H1 (cell line): ENCODE measurements around the gene RPS28. TPM values are rescaled to one million over a fixed set of nuclear protein-coding genes. Genes with fewer than 3 reads are reported as not detected.

ENCODE experiments used
- CTCF ChIA-PET: fragments of 300-600 bp; sonication (Branson Sonifier 250); formaldehyde crosslinking; loops from one replicate; lab custom pipeline; 2021; ENCODE audit not compliant: partially characterized antibody; lab: Charles Lee
- POLR2A ChIA-PET: fragments of 300-600 bp; sonication (Branson Sonifier 250); formaldehyde crosslinking; loops from one replicate; lab custom pipeline; 2021; ENCODE audit warnings: inconsistent platforms; ENCODE audit not compliant: partially characterized antibody; lab: Charles Lee
- DNase-seq, 2 experiments: peaks; one replicate each; pipeline versions ENCODE4 v3.0.0 to v3.0.0-alpha.2; 2010 to 2022; ENCODE audit warnings: low spot score in 2 of 2, low read depth in 1 of 2, mixed read lengths in 1 of 2
- FAIRE-seq: peaks from 2 replicates; lab custom pipeline; 2011; peaks lifted over from hg19 to GRCh38; lab: Jason Lieb, UNC
- H2AFZ ChIP-seq: 2 replicates; pipeline ENCODE4 v1.8.1; 2012; ENCODE audit warnings: low read length, inconsistent platforms
- H2AK5ac ChIP-seq: 2 replicates; pipeline ENCODE4 v1.6.1; 2013; ENCODE audit warnings: low read depth, low read length
- H2BK120ac ChIP-seq: replicated peaks from 2 replicates; pipeline ENCODE3; 2013; ENCODE audit warnings: low read depth, low read length, inconsistent platforms
- H2BK12ac ChIP-seq: 2 replicates; pipeline ENCODE4 v1.6.1; 2013; ENCODE audit warnings: low read depth, low read length
- H2BK15ac ChIP-seq: 2 replicates; pipeline ENCODE4 v1.6.1; 2013; ENCODE audit warnings: low read length
- H2BK20ac ChIP-seq: 2 replicates; pipeline ENCODE4 v1.6.1; 2013; ENCODE audit warnings: low read length
- H2BK5ac ChIP-seq: 2 replicates; pipeline ENCODE4 v1.6.1; 2013; ENCODE audit warnings: low read depth, low read length
- H3K14ac ChIP-seq: 2 replicates; pipeline ENCODE4 v1.6.1; 2013; ENCODE audit warnings: inconsistent platforms; ENCODE audit not compliant: insufficient read length
- H3K18ac ChIP-seq: 2 replicates; pipeline ENCODE4 v1.6.1; 2013; ENCODE audit warnings: low read length; ENCODE audit errors: extremely low read depth
- H3K23ac ChIP-seq: 2 replicates; pipeline ENCODE4 v1.6.1; 2013; ENCODE audit warnings: inconsistent platforms; ENCODE audit not compliant: insufficient read length
- H3K23me2 ChIP-seq: 2 replicates; pipeline ENCODE4 v1.6.1; 2013; ENCODE audit warnings: low read depth, low read length
- H3K27ac ChIP-seq: 2 replicates; pipeline ENCODE4 v1.6.1; 2011; ENCODE audit warnings: low read depth, low read length, inconsistent platforms
- H3K27me3 ChIP-seq, 4 experiments: replicated peaks in 1 of 4; 1 replicate in 1 of 4; 2 replicates in 3 of 4; pipeline versions ENCODE4 v1.6.1 to v1.8.1; 2011 to 2013; ENCODE audit warnings: low read length in 3 of 4, mild to moderate bottlenecking in 3 of 4, inconsistent platforms in 2 of 4, mixed read lengths in 2 of 4, moderate library complexity in 1 of 4; ENCODE audit not compliant: control insufficient read depth in 3 of 4, insufficient read depth in 3 of 4; ENCODE audit errors: extremely low read depth in 1 of 4
- H3K36me3 ChIP-seq, 4 experiments: 2 replicates each; pipeline versions ENCODE4 v1.6.1 to v1.8.1; 2011 to 2013; ENCODE audit warnings: mild to moderate bottlenecking in 4 of 4, low read length in 3 of 4, moderate library complexity in 2 of 4, control low read depth in 1 of 4, inconsistent platforms in 1 of 4; ENCODE audit not compliant: insufficient read depth in 4 of 4, control insufficient read depth in 2 of 4
- H3K4ac ChIP-seq: replicated peaks from 2 replicates; pipeline ENCODE3; 2013; ENCODE audit warnings: low read length, low read depth, mixed read lengths, inconsistent platforms; ENCODE audit not compliant: insufficient read length
- H3K4me1 ChIP-seq, 4 experiments: replicated peaks in 1 of 4; 1 replicate in 1 of 4; 2 replicates in 3 of 4; pipeline versions ENCODE4 v1.6.1 to v1.8.1; 2011 to 2013; ENCODE audit warnings: low read length in 3 of 4, inconsistent platforms in 2 of 4, mixed read lengths in 1 of 4; ENCODE audit not compliant: insufficient read depth in 4 of 4, control insufficient read depth in 3 of 4
- H3K4me2 ChIP-seq, 2 experiments: 2 replicates each; pipeline versions ENCODE4 v1.6.1 to v1.8.1; 2011 to 2013; ENCODE audit warnings: low read depth in 2 of 2, low read length in 2 of 2, control low read depth in 1 of 2, inconsistent platforms in 1 of 2, mild to moderate bottlenecking in 1 of 2; ENCODE audit not compliant: insufficient read depth in 1 of 2
- H3K4me3 ChIP-seq, 4 experiments: fragments of 200-600, 300-600 bp in 1 of 4; sonication (generic), shearing (Covaris generic), sonication (Bioruptor Twin) in 1 of 4; 2 replicates each; pipeline versions ENCODE4 v1.5.1 to v1.8.1; 2011 to 2016; ENCODE audit warnings: low read length in 4 of 4, low read depth in 3 of 4, control low read depth in 2 of 4, inconsistent platforms in 2 of 4, mild to moderate bottlenecking in 2 of 4, mixed read lengths in 1 of 4, moderate library complexity in 1 of 4; ENCODE audit not compliant: insufficient read depth in 2 of 4; ENCODE audit errors: extremely low read depth in 1 of 4
- H3K56ac ChIP-seq: replicated peaks from 2 replicates; pipeline ENCODE3; 2013; ENCODE audit warnings: low read depth, mild to moderate bottlenecking, mixed read lengths, low read length, inconsistent platforms; ENCODE audit not compliant: insufficient read length
- H3K79me1 ChIP-seq: 2 replicates; pipeline ENCODE4 v1.6.1; 2013; ENCODE audit warnings: low read depth, low read length, control low read depth
- H3K79me2 ChIP-seq, 2 experiments: 2 replicates each; pipeline versions ENCODE4 v1.6.1 to v1.8.1; 2012 to 2013; ENCODE audit warnings: low read length in 2 of 2, mild to moderate bottlenecking in 2 of 2, inconsistent platforms in 1 of 2; ENCODE audit not compliant: insufficient read depth in 2 of 2, control insufficient read depth in 1 of 2
- H3K9ac ChIP-seq, 4 experiments: replicated peaks in 1 of 4; 1 replicate in 1 of 4; 2 replicates in 3 of 4; pipeline versions ENCODE4 v1.6.1 to v1.8.1; 2011 to 2013; ENCODE audit warnings: low read depth in 3 of 4, low read length in 3 of 4, control low read depth in 2 of 4, mild to moderate bottlenecking in 2 of 4, moderate library complexity in 2 of 4, inconsistent platforms in 1 of 4; ENCODE audit errors: extremely low read depth in 1 of 4
- H3K9me3 ChIP-seq, 2 experiments: 2 replicates each; pipeline versions ENCODE4 v1.6.1 to v1.8.1; 2012 to 2013; ENCODE audit warnings: mild to moderate bottlenecking in 2 of 2, moderate library complexity in 2 of 2, control low read depth in 1 of 2, inconsistent platforms in 1 of 2, low read depth in 1 of 2, low read length in 1 of 2, mixed read lengths in 1 of 2; ENCODE audit not compliant: insufficient read depth in 2 of 2
- H4K20me1 ChIP-seq, 2 experiments: replicated peaks in 1 of 2; 2 replicates each; pipeline versions ENCODE3 to v1.8.1; 2011 to 2013; ENCODE audit warnings: inconsistent platforms in 2 of 2, low read length in 2 of 2, mild to moderate bottlenecking in 1 of 2; ENCODE audit not compliant: insufficient read depth in 2 of 2, control insufficient read depth in 1 of 2
- H4K5ac ChIP-seq: 2 replicates; pipeline ENCODE4 v1.6.1; 2013; ENCODE audit warnings: low read length, low read depth, mixed read lengths, inconsistent platforms; ENCODE audit not compliant: insufficient read length
- H4K8ac ChIP-seq: 2 replicates; pipeline ENCODE4 v1.8.0; 2013; ENCODE audit warnings: mild to moderate bottlenecking, moderate library complexity, low read length, inconsistent platforms; ENCODE audit not compliant: insufficient read depth; ENCODE audit errors: extremely low read depth
- H4K91ac ChIP-seq: replicated peaks from 2 replicates; pipeline ENCODE3; 2013; ENCODE audit warnings: low read length, mixed read lengths, inconsistent platforms; ENCODE audit not compliant: insufficient read length
- CBX8 ChIP-seq: fragments of 300-800, 300-1000 bp; sonication (generic); IDR thresholded peaks from 2 replicates; pipeline ENCODE4 v1.7.1; 2016; ENCODE audit warnings: low read depth, low read length, borderline replicate concordance
- EP300 ChIP-seq, 2 experiments: IDR thresholded peaks; 1 replicate in 1 of 2; 2 replicates in 1 of 2; pipeline ENCODE4 v1.6.1; 2011 to 2012; ENCODE audit warnings: low read depth in 2 of 2, low read length in 2 of 2, mild to moderate bottlenecking in 2 of 2, borderline replicate concordance in 1 of 2, inconsistent platforms in 1 of 2, moderate library complexity in 1 of 2
- KDM1A ChIP-seq: fragments of 200-600, 300-600 bp; sonication (generic); IDR thresholded peaks from 2 replicates; pipeline ENCODE4 v1.7.1; 2016; ENCODE audit warnings: mild to moderate bottlenecking, low read length, borderline replicate concordance
- KDM4A ChIP-seq: IDR thresholded peaks from one replicate; pipeline ENCODE4 v1.7.1; 2012; ENCODE audit warnings: low read depth, mild to moderate bottlenecking, moderate library complexity, low read length, inconsistent platforms; ENCODE audit not compliant: severe bottlenecking
- MAFK ChIP-seq: IDR thresholded peaks from 2 replicates; pipeline ENCODE4 v1.6.1; 2012; ENCODE audit warnings: low read depth, mild to moderate bottlenecking, improper control_type of control experiment, low read length
- PHF8 ChIP-seq: fragments of 200-600 bp; sonication (generic); conservative IDR thresholded peaks from 2 replicates; pipeline ENCODE4 v1.7.1; 2012; ENCODE audit warnings: low read depth, mild to moderate bottlenecking, inconsistent platforms, low read length, moderate library complexity
- RFX5 ChIP-seq: IDR thresholded peaks from 2 replicates; pipeline ENCODE4 v1.6.1; 2011; ENCODE audit warnings: low read depth, low read length, improper control_type of control experiment, borderline replicate concordance
- RXRA ChIP-seq: IDR thresholded peaks from 2 replicates; pipeline ENCODE4 v1.6.1; 2011; ENCODE audit warnings: low read depth, mild to moderate bottlenecking, low read length, moderate library complexity; ENCODE audit not compliant: insufficient read depth
- TCF12 ChIP-seq: IDR thresholded peaks from 2 replicates; pipeline ENCODE4 v1.6.1; 2011; ENCODE audit warnings: low read depth, mild to moderate bottlenecking, low read length
- WGBS, 2 experiments: shearing (Covaris generic) in 1 of 2; methylation state at CpG; one replicate each; pipeline versions ENCODE4 v1.1.6 to v1.1.7; 2013 to 2015; ENCODE audit warnings: low lambda C conversion rate in 2 of 2, mixed read lengths in 2 of 2, inconsistent platforms in 1 of 2, low coverage in 1 of 2, missing lambda C conversion rate in 1 of 2; ENCODE audit not compliant: insufficient replicate concordance in 2 of 2, insufficient coverage in 1 of 2, insufficient read length in 1 of 2; ENCODE audit errors: extremely low coverage in 1 of 2, missing lambda C conversion rate in 1 of 2; 5-methylcytosine and 5-hydroxymethylcytosine counted together
- polyA plus RNA-seq, 7 experiments: library from polyadenylated mRNA; depleted of rRNA in 3 of 7; stranded (reverse) in 5 of 7; unstranded in 2 of 7; fragments of >200 nt in 5 of 7; fragments of 200-250 nt in 2 of 7; gene quantifications; 1 replicate in 5 of 7; 2 replicates in 1 of 7; 4 replicates in 1 of 7; pipeline versions ENCODE4 v1.2.1 to v1.2.3, GENCODE V29; 2011 to 2013; ENCODE audit warnings: missing spikeins in 2 of 7, mixed read lengths in 2 of 7
- total RNA-seq: library from RNA; stranded (reverse); fragmentation: NEBNext Ultra II Directional; extraction: Animal tissue kit (Norgen Biotek cat#: 25700); gene quantifications from 2 replicates; pipeline ENCODE4 v1.2.1, GENCODE V29; 2021
- TF ChIP-seq, protein P1 (sequence below), 3 experiments: IDR thresholded peaks; 1 replicate in 2 of 3; 2 replicates in 1 of 3; pipeline versions ENCODE4 v1.5.1 to v1.6.1; 2011; ENCODE audit warnings: low read length in 3 of 3, mild to moderate bottlenecking in 3 of 3, inconsistent platforms in 2 of 3, low read depth in 1 of 3, moderate library complexity in 1 of 3; ENCODE audit not compliant: insufficient read depth in 1 of 3; ENCODE audit errors: control extremely low read depth in 1 of 3

Gene RPS28
- total and polyA plus RNA-seq, 2 of the 8 experiments (the other 6 are each of a cell fraction or from before 2014, with no cell fraction given), result 1,241 to 1,699 TPM

DNA sequence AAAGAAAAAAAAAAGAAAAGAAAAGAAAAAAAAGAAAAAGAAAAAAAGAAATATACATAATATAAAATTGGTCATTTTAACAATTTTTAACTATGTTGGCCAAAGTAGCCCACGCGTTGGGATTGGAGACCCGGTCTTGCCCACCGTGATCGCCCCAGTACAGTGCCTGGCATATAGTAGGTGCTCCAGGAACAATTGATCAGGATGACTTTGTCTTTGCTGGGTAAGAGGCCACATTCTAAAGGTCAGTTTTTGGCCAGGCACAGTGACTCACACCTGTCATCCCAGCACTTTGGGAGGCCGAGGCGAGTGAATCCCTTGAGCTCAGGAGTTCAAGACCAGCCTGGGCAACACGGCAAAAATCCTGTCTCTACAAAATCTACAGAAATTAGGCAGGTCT lies 38.9 kb downstream of the RPS28 start:
- H3K23ac ChIP-seq, result no peak overlapping the region
- no peak overlapping the region for H2BK12ac ChIP-seq
- no peak overlapping the region for H2BK15ac ChIP-seq
- no peaks in the 10 kb centered on the region for H3K9me3 ChIP-seq
- H4K5ac ChIP-seq, result no peak overlapping the region
- ChIA-PET CTCF (interaction anchor here (0.7 kb wide), 1 partner anchor 287 kb away, joined by 3 read pairs; no protein-coding TSS in a partner anchor), POLR2A (interaction anchor here (0.6 kb wide), 1 partner anchor 96 kb away, joined by 3 read pairs; no protein-coding TSS in a partner anchor)
- 88% methylated on average over 8 of the region's 8 CpGs; no CpG with 5 or more reads in 1 of the 2 experiments for WGBS, 2 experiments
- H3K27me3 ChIP-seq, result peaks cover 0 to 15% (median 9%) of the 10 kb centered on the region in 4 experiments; a peak in 5 of 7 replicates
- H3K18ac ChIP-seq, result no peak overlapping the region
- TF ChIP-seq EP300 (IDR thresholded peaks at IDR 0.05; ENCODE audit: borderline replicate concordance in 1 of 2, low read depth in 2 of 2, low read length in 2 of 2) (no peak), RFX5 (no peak), RXRA (no peak), PHF8 (no peak), KDM4A (no peak), MAFK (no peak), KDM1A (no peak), CBX8 (no peak), TCF12 (no peak)
- TF ChIP-seq, protein P1, sequence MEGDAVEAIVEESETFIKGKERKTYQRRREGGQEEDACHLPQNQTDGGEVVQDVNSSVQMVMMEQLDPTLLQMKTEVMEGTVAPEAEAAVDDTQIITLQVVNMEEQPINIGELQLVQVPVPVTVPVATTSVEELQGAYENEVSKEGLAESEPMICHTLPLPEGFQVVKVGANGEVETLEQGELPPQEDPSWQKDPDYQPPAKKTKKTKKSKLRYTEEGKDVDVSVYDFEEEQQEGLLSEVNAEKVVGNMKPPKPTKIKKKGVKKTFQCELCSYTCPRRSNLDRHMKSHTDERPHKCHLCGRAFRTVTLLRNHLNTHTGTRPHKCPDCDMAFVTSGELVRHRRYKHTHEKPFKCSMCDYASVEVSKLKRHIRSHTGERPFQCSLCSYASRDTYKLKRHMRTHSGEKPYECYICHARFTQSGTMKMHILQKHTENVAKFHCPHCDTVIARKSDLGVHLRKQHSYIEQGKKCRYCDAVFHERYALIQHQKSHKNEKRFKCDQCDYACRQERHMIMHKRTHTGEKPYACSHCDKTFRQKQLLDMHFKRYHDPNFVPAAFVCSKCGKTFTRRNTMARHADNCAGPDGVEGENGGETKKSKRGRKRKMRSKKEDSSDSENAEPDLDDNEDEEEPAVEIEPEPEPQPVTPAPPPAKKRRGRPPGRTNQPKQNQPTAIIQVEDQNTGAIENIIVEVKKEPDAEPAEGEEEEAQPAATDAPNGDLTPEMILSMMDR (IDR thresholded peaks at IDR 0.05; ENCODE audit: control extremely low read depth in 1 of 3, insufficient read depth in 1 of 3, low read depth in 1 of 3, low read length in 3 of 3), result no peak
- H3K9ac ChIP-seq, result no peak overlapping the region
- H3K4me1 ChIP-seq, result peaks cover 0 to 9% (median 2%) of the 10 kb centered on the region in 4 experiments; a peak in 3 of 7 replicates
- H3K79me2 ChIP-seq, result no peaks in the 10 kb centered on the region
- H2AFZ ChIP-seq, result no peak overlapping the region
- H3K23me2 ChIP-seq, result peaks cover 16% of the 10 kb centered on the region; the same call in 1 of the 2 replicates
- H2AK5ac ChIP-seq, result no peak overlapping the region
- H3K4me3 ChIP-seq, result no peak overlapping the region
- H4K8ac ChIP-seq, result no peak overlapping the region
- no peak overlapping the region for H2BK20ac ChIP-seq
- H3K79me1 ChIP-seq, result no peaks in the 10 kb centered on the region
- H3K14ac ChIP-seq, result no peak overlapping the region
- no peak overlapping the region for H3K56ac ChIP-seq
- no peak overlapping the region for H2BK120ac ChIP-seq
- H2BK5ac ChIP-seq, result no peak overlapping the region
- DNase-seq (no peak), FAIRE-seq (no peak)
- H4K20me1 ChIP-seq, result no peaks in the 10 kb centered on the region
- H3K36me3 ChIP-seq, result no peaks in the 10 kb centered on the region
- no peak overlapping the region for H4K91ac ChIP-seq
- no peak overlapping the region for H3K27ac ChIP-seq
- no peak overlapping the region for H3K4ac ChIP-seq
- H3K4me2 ChIP-seq, result no peak overlapping the region
